Astrocyte (in vitro differentiated cells and primary cell): ENCODE data around the gene RNF166.

Experiments used
- CTCF ChIP-seq: IDR thresholded peaks from 2 replicates; pipeline ENCODE4 v1.5.1; 2011; ENCODE audit warnings: low read depth, mild to moderate bottlenecking, inconsistent platforms, low read length, moderate library complexity; ENCODE audit not compliant: insufficient read depth
- EZH2 ChIP-seq: IDR thresholded peaks from 2 replicates; pipeline ENCODE4 v1.6.1; 2012; ENCODE audit warnings: mild to moderate bottlenecking, low read length, inconsistent platforms; ENCODE audit not compliant: insufficient read depth

GRCh38 chr16:88691924-88692560 lies 14.2 kb downstream of the RNF166 start:
- TF ChIP-seq CTCF (no peak), EZH2 (no peak)
